Esophagus squamous epithelium (tissue), 4 donors: ENCODE measurements around the gene DAB1.

ENCODE experiments used
- CTCF ChIP-seq, 6 experiments: fragments of 450-650 bp in 4 of 6; fragments of 200-600 bp in 2 of 6; sonication (generic) in 2 of 6; IDR thresholded peaks; one replicate each; pipeline ENCODE4 v1.5.1; 2016 to 2019; ENCODE audit warnings: antibody characterized with exemption in 6 of 6, mild to moderate bottlenecking in 4 of 6, moderate library complexity in 4 of 6
- POLR2A ChIP-seq, 4 donors: fragments of 450-650 bp; IDR thresholded peaks; one replicate each; pipeline ENCODE4 v1.6.1; 2017; ENCODE audit warnings: antibody characterized with exemption in 4 of 4, mild to moderate bottlenecking in 4 of 4, moderate library complexity in 3 of 4

- TF ChIP-seq POLR2A (IDR thresholded peaks at IDR 0.05) (no peak), CTCF (IDR thresholded peaks at IDR 0.05) (no peak)
These were observed 280.9 kb downstream of the DAB1 start for GRCh38 chr1:57142999-57143398.
